HG02870 (cell line): ENCODE data around the gene CHMP1B.
"Not testable (repeated sequence)": the region's sequence is repeated elsewhere in the genome, so short reads cannot be mapped to it uniquely, and the experiment has no call there.

ENCODE experiments used
- ATAC-seq: cut with Tn5 transposase; IDR thresholded peaks from one replicate; pipeline ENCODE4 v1.9.1; 2021; ENCODE audit warnings: mild to moderate bottlenecking, moderate library complexity; ENCODE audit not compliant: unreplicated experiment

The CHMP1B gene

DNA sequence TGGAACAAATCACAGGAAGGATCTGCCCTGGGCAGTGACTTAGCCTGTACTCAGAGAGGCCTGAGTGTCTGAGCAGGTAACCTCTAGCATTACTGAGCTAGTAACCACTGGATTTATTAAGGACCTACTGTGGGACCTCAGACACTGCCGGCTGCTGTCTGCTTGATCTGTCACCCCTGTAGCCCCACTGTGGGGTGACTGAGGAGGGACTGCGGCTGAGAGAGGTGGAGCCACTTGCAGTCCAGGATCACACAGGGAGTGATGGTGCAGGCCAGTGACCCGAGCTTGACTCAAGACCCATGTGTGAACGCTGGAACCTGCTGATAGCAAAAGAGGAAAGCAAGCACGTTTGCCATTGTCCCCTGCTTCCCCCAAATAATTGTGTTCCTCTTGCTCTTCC, 15.6 kb downstream of the CHMP1B start:
- ATAC-seq: no peak

DNA sequence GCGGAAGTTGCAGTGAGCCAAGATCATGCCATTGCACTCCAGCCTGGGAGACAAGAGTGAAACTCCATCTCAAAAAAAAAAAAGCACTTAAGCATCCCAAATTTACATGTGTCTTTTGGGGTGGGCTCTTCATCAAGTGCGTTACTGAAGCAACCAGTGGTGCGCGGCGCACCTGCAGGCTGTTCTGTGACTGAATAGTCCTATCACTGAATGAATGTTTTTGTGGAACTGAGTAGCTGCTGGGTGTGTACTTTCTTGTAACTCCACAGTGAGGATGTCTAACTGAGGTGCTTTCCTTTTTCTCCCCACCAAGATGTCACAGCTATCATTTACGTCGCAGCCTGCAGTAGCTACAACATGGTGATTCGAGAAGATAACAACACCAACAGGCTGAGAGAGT, 17.0 kb downstream of the CHMP1B start:
- ATAC-seq: no peak

DNA sequence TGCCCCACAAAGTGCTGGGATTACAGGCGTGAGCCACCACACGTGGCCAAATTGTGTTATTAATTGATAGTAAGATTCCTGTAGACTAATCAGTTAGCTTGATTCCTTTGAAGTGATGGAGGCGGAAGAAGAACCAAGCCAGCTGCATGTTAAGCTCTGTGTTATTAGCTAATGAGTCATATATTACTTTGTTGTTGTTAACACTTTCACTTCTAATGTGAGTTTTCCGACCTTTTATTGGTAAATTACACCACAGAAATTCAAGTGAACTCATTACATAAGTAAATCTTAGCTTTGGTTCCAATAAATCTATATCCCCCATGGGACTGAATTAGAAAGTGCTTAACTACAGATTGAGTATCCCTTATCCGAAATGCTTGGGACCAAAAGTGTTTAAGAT, 20.3 kb downstream of the CHMP1B start:
- peak; percentile 67 for ATAC-seq

DNA sequence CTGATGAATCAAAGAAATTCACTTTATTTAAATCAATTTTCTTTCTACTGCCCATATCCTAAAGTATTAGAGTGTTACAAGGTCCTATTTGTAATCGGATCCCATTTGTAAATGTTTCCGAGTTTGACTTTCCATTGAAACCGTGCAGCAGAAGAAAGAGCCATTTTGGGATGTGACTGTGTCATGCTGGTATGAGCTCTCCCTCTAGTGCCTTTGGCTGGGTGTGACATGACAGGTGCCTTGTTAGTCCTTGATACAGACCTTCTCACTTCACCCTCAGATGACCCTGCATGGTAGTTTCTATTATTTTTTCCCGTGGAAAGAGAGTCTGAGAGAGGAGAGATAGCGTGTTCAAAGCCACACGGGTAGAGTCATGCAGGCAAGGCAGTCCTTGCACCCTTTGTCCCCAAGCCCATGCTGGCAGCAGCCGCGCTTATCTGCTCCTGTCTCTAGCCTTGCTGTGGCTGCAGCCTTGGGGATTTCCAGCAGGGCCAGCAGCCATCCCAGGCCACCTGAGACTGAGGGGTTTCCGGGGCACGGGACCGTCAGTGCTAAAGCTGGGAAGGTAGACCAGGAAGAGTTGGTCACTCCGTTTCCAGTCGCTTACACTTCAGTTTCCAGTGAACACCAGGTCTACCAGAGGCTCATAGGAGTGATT, 21.4 kb downstream of the CHMP1B start:
- ATAC-seq: no peak

DNA sequence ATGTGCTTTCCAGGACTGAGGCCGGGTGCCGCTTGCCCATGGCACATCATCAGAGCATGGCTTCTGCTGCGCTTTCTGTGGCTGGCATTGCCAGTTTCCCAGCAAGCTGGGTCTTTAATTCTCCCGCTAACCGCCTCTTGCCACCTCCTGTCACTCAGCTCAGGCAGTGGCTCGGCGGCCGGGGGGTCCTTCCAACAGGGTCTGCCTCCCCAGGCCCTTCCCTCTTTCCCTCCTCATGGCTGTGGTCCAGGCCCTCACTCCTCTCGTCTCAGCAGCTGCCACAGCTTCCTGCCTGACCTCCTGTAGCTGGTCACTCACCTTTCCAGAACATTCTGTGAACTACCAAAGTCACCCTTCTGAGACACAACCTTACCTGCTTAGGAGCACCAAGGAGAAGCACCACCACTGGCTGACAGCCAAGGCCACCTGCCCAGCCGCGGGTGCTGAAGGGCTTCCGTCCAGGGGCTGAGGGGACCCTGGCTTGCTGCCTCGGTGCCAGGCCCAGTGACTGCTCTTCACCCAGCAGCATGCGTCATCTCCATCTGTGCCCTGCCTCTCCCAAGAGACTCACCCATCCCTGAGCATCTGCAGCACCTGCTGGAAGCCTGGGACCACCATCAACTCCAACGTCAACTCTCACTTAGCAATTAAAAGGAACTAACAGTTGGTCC, 22.6 kb downstream of the CHMP1B start:
- ATAC-seq: no peak

DNA sequence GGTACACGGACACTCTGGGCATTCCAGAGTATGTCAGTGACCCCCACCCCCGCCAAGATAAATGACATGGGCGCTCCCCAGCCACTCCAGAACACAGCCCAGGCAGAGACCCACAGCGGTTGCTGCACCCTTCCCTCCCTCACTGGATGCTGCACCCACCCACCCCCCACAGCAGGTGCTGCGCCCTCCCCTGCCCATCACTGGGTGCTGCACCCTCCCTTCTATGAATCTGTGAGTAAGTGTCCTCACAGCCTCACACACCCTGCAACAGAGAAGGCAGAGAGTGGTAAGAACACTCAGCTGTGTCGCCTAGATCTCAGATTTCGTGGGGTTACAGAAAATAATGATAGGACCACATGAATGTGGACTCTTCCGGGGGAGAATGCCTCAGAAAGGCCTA, 23.5 kb downstream of the CHMP1B start:
- no peak for ATAC-seq

DNA sequence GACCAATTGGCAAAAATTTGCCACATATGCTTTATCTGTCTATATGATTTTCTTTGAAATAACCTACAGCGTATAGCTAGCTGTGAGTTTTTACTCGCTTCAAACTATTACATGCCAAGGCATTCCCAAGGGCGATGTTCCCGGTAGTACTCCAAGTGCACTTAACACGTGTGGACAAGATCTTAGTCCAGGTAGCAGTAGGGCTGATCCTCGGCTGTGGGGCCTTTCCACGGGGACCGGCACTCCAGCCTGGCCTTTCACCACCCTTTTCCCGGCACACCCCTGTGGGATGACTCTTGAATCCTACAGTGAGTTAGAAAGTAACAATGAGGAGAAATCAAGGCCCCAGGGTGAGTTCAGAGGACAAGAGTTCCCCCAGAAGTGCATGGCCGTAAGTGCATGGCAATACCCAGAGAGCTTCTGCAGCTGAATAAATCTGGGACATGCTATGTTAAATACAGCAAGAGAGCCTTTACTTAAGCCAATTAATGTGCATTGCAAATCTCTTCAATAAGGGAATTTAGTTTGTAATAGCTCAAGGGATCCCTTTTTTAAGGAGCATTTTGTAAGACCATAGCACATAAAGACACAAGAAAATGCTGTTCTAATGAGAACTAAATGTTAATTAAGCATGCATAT, 26.4 kb downstream of the CHMP1B start:
- no peak for ATAC-seq

DNA sequence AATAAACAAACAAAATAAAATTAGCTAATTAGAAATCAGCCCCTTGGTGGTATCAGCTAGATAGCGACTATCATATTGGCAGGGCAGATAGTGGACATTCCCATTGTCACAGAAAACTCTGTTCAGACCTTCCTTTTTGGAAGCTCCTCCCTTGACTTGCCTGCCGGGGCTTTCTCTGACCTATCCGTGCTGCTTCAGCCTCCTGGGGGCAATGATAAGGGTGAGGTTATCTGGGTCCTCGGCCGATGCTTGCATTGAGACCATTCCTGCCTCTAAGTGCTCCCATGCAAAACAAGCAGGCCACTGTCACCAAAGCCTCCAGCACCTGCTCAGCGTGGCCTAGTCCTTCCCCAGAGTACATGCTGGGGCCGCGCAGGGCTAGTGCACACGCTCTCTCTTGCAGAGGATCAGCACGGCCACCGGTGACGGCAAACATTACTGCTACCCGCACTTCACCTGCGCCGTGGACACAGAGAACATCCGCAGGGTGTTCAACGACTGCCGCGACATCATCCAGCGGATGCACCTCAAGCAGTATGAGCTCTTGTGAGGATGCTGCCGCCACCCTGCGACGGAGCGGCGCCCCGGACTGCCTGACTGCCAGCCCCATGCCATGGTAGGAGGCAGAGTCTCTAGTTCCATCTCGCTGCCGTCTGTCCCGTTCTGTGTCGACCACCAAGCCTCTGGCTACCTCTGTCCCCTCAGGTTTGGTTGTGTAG, 29.5 kb downstream of the CHMP1B start:
- ATAC-seq: no peak

DNA sequence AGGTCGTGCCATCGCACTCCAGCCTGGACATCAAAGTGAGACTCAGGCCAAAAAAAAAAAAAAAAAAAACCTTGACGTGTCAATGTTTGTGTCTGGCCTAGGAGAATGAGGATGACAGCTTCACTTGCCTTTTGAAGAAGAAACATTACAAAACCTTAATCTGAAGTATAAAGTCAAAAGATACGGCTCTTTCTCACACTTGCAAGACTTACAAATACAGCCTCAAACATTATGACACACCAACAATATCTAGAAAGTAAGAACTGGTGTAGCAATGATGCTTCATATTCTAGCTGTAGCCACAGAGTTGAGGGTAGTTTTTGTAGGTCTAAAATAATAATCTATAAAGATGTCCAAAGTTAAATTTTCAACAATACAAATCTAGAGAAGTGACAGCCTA, 31.4 kb downstream of the CHMP1B start:
- ATAC-seq: no peak

DNA sequence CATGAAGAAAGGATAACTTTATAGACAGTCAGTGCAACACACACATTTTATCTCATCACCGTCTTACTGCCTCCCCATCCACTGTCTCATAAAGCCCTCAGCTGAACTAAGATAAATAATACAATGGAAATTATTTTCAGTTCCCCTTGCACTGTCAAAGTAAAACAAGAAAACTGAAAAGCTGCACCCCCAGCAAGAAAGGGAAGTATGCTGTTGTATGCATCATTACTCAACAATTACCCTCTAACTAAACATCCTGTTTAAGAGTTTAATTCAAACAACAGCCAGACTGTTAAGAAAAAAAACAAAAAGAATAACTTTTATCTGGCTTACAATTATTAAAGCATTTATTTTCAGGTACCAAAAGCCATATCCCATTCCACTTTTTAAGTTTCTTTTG, 31.9 kb downstream of the CHMP1B start:
- ATAC-seq: no peak

DNA sequence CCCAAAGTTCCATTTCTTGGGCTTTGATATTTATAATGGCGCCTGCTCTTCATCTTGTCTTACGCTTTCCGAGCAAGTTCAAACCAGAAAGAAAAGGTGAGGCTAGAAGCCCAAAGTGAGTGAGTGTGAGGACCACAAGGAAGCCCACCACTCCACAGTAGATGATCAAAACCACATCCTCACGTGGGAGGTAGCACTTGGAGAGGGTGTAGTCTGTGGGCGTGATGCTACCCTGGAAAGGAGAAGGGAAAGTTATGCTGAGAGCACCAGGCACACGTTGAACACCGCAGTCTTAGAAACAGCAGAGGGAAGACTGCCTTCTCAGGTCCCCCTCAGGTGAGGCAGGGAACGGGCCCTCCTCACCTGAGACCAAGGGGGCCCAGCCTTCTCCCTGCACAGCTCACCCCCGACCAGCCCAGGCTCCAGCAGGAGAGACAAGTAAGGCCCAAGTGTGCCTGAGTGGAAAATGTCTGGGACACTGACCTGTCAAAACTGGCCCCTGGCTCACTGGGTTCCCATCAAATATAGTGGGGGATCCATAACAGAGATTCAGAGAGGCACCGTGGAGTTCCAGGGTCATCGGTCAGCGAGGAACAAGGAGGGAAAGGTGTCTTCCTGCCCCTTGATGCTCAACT, 33.3 kb downstream of the CHMP1B start:
- ATAC-seq: no peak

DNA sequence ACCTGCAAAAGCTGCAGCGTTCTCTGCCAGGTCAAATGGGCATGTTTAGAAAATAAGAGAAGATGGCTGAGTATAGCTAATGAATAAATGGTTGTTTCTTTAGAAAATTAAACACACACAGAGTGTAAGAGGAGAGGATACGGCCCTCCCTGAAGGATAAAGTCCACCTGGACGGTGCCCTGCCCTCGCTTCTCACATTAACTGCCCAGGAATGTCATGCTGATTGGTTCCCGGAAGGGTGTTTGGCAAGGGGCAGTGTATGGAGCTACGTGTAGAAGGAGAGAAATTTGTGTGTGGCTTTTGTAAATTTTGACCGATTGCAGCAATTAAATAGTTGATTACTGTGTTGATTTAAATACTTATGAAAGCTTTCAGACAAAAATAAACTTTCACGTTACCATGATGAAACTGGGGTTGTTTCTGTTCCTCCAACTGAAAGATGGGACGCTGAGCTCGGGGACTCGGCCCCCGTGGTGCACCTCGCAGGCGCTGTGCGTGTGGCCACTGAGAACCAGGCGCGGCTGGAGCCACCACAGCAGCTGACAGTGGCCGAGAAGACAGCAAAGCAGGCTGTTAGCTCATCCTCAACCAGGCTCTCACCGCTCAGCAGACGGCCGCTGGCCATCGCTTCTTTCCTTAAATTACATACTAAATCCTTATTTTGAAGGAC, 34.2 kb downstream of the CHMP1B start:
- ATAC-seq: no peak

DNA sequence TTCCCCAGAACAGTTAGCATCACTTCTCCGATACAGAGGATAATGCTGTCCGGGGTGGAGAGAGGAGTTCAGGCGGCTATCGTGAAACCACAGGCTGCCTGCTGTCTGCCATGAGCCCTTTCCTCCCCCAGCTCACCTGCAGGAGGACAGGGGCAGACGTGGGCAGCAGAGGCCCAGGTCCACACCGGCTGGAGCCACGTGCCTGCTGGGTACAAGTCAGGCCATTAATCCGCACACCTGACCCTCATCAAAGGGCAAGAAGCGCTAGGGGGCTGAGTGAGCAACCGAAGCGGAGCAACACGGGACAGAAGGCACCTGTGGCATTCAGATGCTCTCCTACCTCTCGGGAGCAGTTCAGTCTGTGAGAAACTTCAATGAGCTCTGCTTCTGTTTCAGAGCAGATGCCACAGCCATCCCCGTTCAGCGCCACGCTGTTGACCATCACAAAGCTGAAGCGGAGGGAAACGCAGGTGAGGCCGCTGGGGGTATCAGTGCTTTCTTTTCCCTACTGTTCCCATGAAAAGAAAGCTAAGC, 35.4 kb downstream of the CHMP1B start:
- ATAC-seq: no peak

DNA sequence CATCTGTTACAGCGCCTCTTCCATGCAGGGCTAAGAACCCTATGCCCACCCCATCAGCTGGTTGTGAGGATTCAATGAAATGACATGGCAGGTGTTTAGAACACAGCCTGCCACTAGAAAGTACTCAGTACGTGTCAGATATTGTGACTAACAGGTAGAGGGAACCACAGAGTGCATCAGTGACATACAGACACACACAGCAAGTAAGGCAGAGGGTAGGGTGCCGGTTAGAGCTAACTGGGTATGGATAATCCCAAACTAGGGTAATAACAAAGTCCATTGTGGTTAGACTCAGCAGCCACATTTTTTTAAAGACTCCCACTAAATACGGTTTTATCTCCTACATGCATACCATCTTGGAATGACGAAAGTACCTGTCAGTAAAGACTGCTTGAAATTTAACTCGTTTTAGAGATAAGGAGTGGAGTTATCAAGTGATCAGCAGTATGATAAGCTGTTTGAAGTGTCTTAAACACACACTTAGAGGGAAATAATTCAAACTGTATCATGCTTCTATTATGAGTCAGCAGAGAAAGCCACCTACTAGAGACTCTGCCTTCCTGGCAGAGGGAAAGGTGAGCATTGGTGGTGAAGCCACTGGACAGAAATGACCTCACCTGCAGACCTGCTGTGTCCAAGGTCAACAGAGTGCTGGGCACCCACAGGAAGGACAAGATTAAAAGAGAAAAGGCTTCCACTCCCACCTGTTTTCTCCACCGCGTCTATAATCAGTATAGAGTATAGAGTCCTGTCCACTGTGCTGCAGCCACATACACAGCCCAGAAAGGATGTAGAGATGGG, 36.3 kb downstream of the CHMP1B start:
- ATAC-seq: no peak

DNA sequence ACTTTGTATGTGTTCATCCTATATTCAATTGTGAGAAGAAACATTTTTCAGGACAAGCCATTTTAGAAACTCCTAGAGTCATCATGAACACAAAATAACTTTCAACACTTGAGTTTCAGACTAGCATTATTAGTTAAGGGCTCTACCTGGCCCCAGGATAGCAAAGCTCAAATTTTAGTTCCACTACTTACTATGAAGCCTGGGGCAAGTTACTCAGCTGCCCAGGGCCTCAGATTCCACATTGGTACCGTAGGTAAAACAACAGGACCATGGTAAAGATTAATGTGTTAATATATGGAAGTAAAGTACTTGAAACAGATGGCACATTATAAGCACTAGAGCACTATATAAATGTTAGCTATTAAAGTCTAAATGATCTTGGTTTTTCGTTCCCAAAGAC, 37.5 kb downstream of the CHMP1B start:
- ATAC-seq: no peak

DNA sequence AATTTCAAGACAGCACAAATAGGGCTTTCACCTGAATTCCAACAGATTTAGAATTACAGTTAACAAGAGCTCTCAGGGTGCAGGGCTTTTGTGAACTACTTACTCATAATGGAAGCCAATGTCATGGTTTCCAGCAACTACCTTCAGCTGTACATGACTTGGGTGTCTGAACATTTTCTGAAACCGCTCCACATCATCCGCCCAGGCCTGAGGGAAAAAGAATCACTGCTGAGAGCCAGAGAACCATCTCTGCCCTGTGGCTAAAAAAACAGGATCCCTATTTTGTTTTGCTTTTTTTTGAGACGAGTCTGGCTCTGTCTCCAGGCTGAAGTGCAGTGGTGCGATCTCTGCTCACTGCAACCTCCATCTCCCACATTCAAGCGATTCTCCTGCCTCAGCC, 38.1 kb downstream of the CHMP1B start:
- no peak for ATAC-seq

DNA sequence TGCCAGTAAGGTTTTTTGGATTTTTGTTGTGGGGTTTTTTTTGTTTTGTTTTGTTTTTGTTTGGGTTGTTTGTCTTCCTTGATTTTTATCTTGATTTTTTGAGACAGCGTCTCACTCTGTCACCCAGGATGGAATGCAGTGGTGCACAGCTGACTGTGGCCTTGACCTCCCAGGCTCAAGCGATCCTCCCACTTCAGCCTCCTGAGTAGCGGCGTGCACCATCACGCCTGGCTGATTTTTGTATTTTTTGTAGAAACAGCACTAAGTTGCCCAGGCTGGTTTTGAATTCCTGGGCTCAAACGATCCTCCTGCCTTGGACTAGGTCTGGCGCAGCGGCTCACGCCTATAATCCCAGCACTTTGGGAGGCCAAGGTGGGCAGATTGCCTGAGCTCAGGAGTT, 40.5 kb downstream of the CHMP1B start:
- no peak for ATAC-seq

DNA sequence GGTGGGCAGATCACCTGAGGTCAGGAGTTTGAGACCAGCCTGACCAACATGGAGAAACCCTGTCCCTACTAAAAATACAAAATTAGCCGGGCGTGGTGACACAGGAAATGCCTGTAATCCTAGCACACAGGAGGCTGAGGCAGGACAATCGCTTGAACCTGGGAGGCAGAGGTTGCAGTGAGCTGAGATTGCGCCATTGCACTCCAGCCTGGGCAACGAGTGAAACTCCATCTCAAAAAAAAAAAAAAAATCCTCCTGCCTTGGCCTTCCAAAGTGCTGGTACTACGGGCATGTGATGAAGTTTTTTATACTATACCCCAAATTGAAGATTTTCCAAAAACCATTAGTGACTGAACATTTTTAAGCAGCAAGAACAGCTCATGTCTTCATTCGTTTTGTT, 41.2 kb downstream of the CHMP1B start:
- ATAC-seq: not testable (repeated sequence)

DNA sequence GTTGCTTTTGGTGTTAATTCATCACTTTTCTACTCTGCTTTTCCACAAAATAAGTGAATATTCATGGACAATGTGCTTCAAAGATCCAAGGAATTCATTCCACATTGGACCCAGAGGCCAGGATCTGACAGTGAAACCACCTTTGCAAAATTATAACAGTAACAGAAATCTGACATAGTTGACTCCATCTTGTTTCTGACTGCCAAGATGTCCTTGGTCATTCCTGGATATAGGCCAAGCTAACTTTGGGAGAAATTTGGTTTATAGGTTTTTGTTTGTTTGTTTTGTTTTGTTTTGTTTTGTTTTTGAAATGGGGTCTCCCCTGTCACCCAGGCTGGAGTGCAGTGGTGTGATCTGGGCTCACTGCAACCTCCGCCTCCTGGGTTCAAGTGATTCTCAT, 46.6 kb downstream of the CHMP1B start:
- no peak for ATAC-seq

DNA sequence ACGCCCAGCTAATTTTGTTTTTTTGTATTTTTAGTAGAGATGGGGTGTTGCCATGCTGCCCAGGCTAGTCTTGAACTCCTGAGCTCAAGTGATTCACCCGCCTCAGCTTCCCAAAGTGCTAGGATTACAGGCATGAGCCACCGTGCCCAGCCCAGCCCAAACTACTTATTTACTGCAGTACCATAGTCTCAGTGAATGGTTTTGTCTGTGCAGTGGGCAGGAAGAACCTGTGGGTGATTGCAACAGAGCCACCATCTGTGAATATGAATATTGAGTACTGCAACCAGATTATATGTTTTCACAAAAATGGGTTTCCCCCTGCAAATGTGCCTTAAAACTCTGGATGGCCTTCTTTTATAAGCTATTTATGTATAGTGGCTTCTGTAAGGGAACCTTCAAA, 47.9 kb downstream of the CHMP1B start:
- no peak for ATAC-seq
